Measurements from ENCODE around the gene CPT2. TPM values are rescaled to one million over a fixed set of nuclear protein-coding genes. Genes with fewer than 3 reads are reported as not detected.

CPT2 gene
- total RNA-seq, 4 donors from 2014 or later, result 23.4 to 33.9 (median 27.5) TPM

GRCh38 chr1:53256511-53257453 is 60.2 kb downstream of the CPT2 start:
- no peak for DNase-seq
- H3K9me3 ChIP-seq, result no peaks in the 10 kb centered on the region
- H3K4me3 ChIP-seq (replicated peaks in 1 of 3), result no peak overlapping the region
- H3K27ac ChIP-seq, result no peak overlapping the region
- WGBS, 2 donors, result 95% methylated on average over 11 of the region's 11 CpGs
- no peak for TF ChIP-seq CTCF (IDR thresholded peaks at IDR 0.05)
- no peak for TF ChIP-seq POLR2A (IDR thresholded peaks at IDR 0.05)
- intact Hi-C loops (cut with DNase I), result no loop called here
- no peaks in the 10 kb centered on the region for H3K4me1 ChIP-seq
- H3K27me3 ChIP-seq, result no peaks in the 10 kb centered on the region
- H3K36me3 ChIP-seq, result peaks cover 33 to 62% of the 10 kb centered on the region in 2 donors

GRCh38 chr1:53257454-53258081 is 60.9 kb downstream of the CPT2 start:
- H3K9me3 ChIP-seq, result no peaks in the 10 kb centered on the region

GRCh38 chr1:53258216-53258615 is 61.6 kb downstream of the CPT2 start:
- no peak for DNase-seq
- H3K27me3 ChIP-seq, result no peaks in the 10 kb centered on the region
- WGBS, 2 donors, result 76 to 83% methylated on average over 1 of the region's 1 CpG
- no peak overlapping the region for H3K27ac ChIP-seq
- no peaks in the 10 kb centered on the region for H3K4me1 ChIP-seq
- no peak overlapping the region for H3K4me3 ChIP-seq (replicated peaks in 1 of 3)
- intact Hi-C loops (cut with DNase I), result no loop called here
- H3K9me3 ChIP-seq, result no peaks in the 10 kb centered on the region
- H3K36me3 ChIP-seq, result peaks cover 45 to 70% of the 10 kb centered on the region in 2 donors
- no peak for TF ChIP-seq CTCF (IDR thresholded peaks at IDR 0.05)
- TF ChIP-seq POLR2A (IDR thresholded peaks at IDR 0.05), result no peak

More at GRCh38 chr1:53257454-53258081, 60.9 kb downstream of the CPT2 start:
- no peak for DNase-seq
- H3K4me1 ChIP-seq, result no peaks in the 10 kb centered on the region
- H3K27me3 ChIP-seq, result no peaks in the 10 kb centered on the region
- peaks cover 41 to 70% of the 10 kb centered on the region in 2 donors for H3K36me3 ChIP-seq
- H3K4me3 ChIP-seq (replicated peaks in 1 of 3), result no peak overlapping the region
- TF ChIP-seq POLR2A (IDR thresholded peaks at IDR 0.05), result no peak
- TF ChIP-seq CTCF (IDR thresholded peaks at IDR 0.05), result no peak
- no peak overlapping the region for H3K27ac ChIP-seq
- intact Hi-C loops (cut with DNase I), result no loop called here
- WGBS, 2 donors, result 92 to 93% methylated on average over 5 of the region's 5 CpGs

- Histone ChIP-seq H3K4me1 (no peaks in the 10 kb centered on the region), H3K9me3 (no peaks in the 10 kb centered on the region), H3K27ac (no peak overlapping the region), H3K36me3 (peaks cover 57 to 86% of the 10 kb centered on the region in 2 donors), H3K4me3 (replicated peaks in 1 of 3) (no peak overlapping the region), H3K27me3 (no peaks in the 10 kb centered on the region)
- no peak for DNase-seq
- intact Hi-C loops (cut with DNase I), result no loop called here
- TF ChIP-seq POLR2A (IDR thresholded peaks at IDR 0.05), result no peak
- no peak for TF ChIP-seq CTCF (IDR thresholded peaks at IDR 0.05)
- WGBS, 2 donors, result 95 to 98% methylated on average over 2 of the region's 2 CpGs
These were observed 63.3 kb downstream of the CPT2 start for GRCh38 chr1:53259932-53260331.
